ENCODE data around the gene CACNA1I. TPM values are rescaled to one million over a fixed set of nuclear protein-coding genes. Genes with fewer than 3 reads are reported as not detected.

The CACNA1I gene
- total and polyA plus RNA-seq, 5 donors from 2014 or later: 0.06 to 10.6 (median 0.32) TPM

GRCh38 chr22:39537975-39538374, 32.6 kb upstream of the CACNA1I start:
- H3K9me3 ChIP-seq (ENCODE audit: control insufficient read depth in 2 of 2, low read length in 2 of 2): no peaks in the 10 kb centered on the region
- H3K27ac Mint-ChIP-seq: no peak overlapping the region
- H3K4me1 Mint-ChIP-seq: peaks cover 0 to 4% (median under 1%) of the 10 kb centered on the region in 4 donors
- H3K27ac ChIP-seq (ENCODE audit: insufficient read depth, low read length, poor library complexity, severe bottlenecking): no peak overlapping the region
- peaks cover 9% of the 10 kb centered on the region for H3K4me1 ChIP-seq (ENCODE audit: control insufficient read depth, insufficient read depth, low read length, poor library complexity, severe bottlenecking)
- no peaks in the 10 kb centered on the region for H3K9me3 Mint-ChIP-seq
- ATAC-seq (ENCODE audit: low read depth in 2 of 2) (no peak), DNase-seq (no peak)
- H3K27me3 Mint-ChIP-seq: peaks cover 16% of the 10 kb centered on the region
- H3K27me3 ChIP-seq (ENCODE audit: control insufficient read depth, insufficient read depth, low read length): no peaks in the 10 kb centered on the region
- no peaks in the 10 kb centered on the region for H3K36me3 Mint-ChIP-seq
- peak overlapping the region in 1 of 4 donors; percentile 35 for H3K4me3 Mint-ChIP-seq
- H3K36me3 ChIP-seq (ENCODE audit: control insufficient read depth, insufficient read depth, low read length): no peaks in the 10 kb centered on the region
- H3K4me3 ChIP-seq (ENCODE audit: low read depth, low read length): no peak overlapping the region

DNA sequence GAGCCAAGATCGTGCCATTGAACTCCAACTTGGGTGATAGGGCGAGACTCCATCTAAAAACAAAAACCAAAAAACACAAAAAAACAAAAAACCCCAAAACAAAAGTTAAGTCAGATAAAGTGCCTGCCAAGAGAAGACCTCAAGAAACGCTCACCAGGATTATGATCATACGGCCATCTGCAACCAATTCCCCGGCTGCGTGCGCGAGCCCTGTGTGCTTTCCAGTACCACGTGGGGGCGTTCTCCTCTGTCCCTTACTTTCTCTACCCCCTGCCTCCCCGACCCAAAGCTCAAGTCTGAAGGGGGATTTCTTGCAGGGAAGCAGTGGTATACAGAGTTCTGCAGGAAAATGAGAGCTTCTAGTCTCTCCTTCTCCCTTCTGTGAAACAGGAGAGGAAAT, 27.5 kb upstream of the CACNA1I start:
- Mint-ChIP-seq H3K27ac (no peak overlapping the region), H3K9me3 (peaks cover 0 to 4% (median 0%) of the 10 kb centered on the region in 7 donors), H3K36me3 (no peaks in the 10 kb centered on the region), H3K4me3 (no peak overlapping the region), H3K4me1 (peaks cover 0 to 19% (median 13%) of the 10 kb centered on the region in 4 donors), H3K27me3 (peaks cover 48% of the 10 kb centered on the region)
- H3K4me1 ChIP-seq (ENCODE audit: control insufficient read depth, insufficient read depth, low read length, poor library complexity, severe bottlenecking): peaks cover 5% of the 10 kb centered on the region
- H3K4me3 ChIP-seq (ENCODE audit: low read depth, low read length): no peak overlapping the region
- H3K27me3 ChIP-seq (ENCODE audit: control insufficient read depth, insufficient read depth, low read length): peaks cover 6% of the 10 kb centered on the region
- no peaks in the 10 kb centered on the region for H3K36me3 ChIP-seq (ENCODE audit: control insufficient read depth, insufficient read depth, low read length)
- H3K27ac ChIP-seq (ENCODE audit: insufficient read depth, low read length, poor library complexity, severe bottlenecking): no peak overlapping the region
- DNase-seq: peak in 1 of 3 donors; percentile 49
- no peak for ATAC-seq (ENCODE audit: low read depth in 2 of 2)
- H3K9me3 ChIP-seq (ENCODE audit: control insufficient read depth in 2 of 2, low read length in 2 of 2): no peaks in the 10 kb centered on the region

DNA sequence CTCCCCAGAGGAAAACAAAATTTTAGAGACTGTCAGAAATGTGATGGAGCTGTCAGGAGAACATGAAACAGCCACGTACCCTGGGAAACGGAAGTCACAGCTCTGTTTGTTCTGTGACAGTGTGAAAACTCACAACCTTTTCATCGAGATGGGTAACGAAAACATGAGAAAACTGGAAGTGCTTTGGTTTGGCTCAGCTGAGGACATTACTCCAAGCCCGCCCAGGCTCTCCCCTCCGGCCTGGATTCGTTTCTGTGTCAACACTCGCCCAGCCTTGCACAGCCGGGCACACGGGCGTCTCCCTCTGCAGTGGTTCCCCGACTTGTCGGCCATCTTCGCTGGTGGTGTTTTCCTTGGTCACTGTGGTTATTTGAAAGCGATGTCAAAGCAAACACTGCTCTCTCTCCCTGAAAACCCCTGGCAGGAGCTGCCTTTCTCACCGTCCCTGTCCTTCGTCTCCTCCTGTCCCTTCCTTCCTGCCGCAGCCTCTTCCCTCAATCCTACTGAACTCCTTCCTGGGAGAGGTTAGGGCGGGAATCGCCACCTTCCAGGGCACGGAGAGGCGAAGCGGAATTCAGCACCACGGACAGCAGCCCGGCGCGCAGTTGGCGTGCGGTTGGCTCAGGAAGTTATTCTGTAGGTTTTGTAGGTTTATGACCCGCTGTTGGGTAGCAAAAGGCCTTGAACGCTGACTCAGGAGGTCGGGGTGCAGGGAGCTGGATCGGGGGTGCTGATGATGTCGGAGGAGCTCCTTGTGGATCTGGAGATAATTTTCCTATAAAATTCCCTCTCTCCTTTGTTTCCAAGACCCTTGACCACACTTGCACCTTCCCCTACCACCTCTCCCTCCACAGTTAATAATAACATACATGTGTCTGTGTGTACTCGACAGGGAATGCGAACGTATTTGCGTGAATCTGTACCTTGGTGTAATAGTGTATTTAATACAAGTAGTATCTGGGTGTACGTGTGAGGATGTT, 24.9 kb upstream of the CACNA1I start:
- H3K27ac Mint-ChIP-seq: peak overlapping the region in 1 of 3 donors; percentile 54

GRCh38 chr22:39546889-39547586, 23.5 kb upstream of the CACNA1I start:
- no peak for DNase-seq
- no peak overlapping the region for H3K4me3 ChIP-seq (ENCODE audit: low read depth, low read length)
- Mint-ChIP-seq H3K4me1 (peaks cover 0 to 19% (median 13%) of the 10 kb centered on the region in 4 donors), H3K27ac (peak overlapping the region in 1 of 3 donors; percentile 46), H3K36me3 (no peaks in the 10 kb centered on the region), H3K27me3 (peaks cover 75% of the 10 kb centered on the region), H3K4me3 (peak overlapping the region in 1 of 4 donors; percentile 39), H3K9me3 (peaks cover 0 to 4% (median 0%) of the 10 kb centered on the region in 7 donors)
- no peaks in the 10 kb centered on the region for H3K9me3 ChIP-seq (ENCODE audit: control insufficient read depth in 2 of 2, low read length in 2 of 2)
- no peak for ATAC-seq (ENCODE audit: low read depth in 2 of 2)
- H3K27ac ChIP-seq (ENCODE audit: insufficient read depth, low read length, poor library complexity, severe bottlenecking): no peak overlapping the region
- H3K36me3 ChIP-seq (ENCODE audit: control insufficient read depth, insufficient read depth, low read length): no peaks in the 10 kb centered on the region
- H3K4me1 ChIP-seq (ENCODE audit: control insufficient read depth, insufficient read depth, low read length, poor library complexity, severe bottlenecking): peaks cover 5% of the 10 kb centered on the region
- H3K27me3 ChIP-seq (ENCODE audit: control insufficient read depth, insufficient read depth, low read length): peaks cover 6% of the 10 kb centered on the region

More for the DNA sequence above, 24.9 kb upstream of the CACNA1I start:
- H3K36me3 Mint-ChIP-seq: no peaks in the 10 kb centered on the region
- no peaks in the 10 kb centered on the region for H3K36me3 ChIP-seq (ENCODE audit: control insufficient read depth, insufficient read depth, low read length)
- peaks cover 6% of the 10 kb centered on the region for H3K27me3 ChIP-seq (ENCODE audit: control insufficient read depth, insufficient read depth, low read length)
- peak overlapping the region in 1 of 4 donors; percentile 68 for H3K4me3 Mint-ChIP-seq
- H3K27ac ChIP-seq (ENCODE audit: insufficient read depth, low read length, poor library complexity, severe bottlenecking): no peak overlapping the region
- H3K4me1 ChIP-seq (ENCODE audit: control insufficient read depth, insufficient read depth, low read length, poor library complexity, severe bottlenecking): peaks cover 5% of the 10 kb centered on the region
- no peak overlapping the region for H3K4me3 ChIP-seq (ENCODE audit: low read depth, low read length)
- peaks cover 64% of the 10 kb centered on the region for H3K27me3 Mint-ChIP-seq
- peak; percentile 52 to 56 for ATAC-seq (ENCODE audit: low read depth in 2 of 2)
- H3K9me3 ChIP-seq (ENCODE audit: control insufficient read depth in 2 of 2, low read length in 2 of 2): no peaks in the 10 kb centered on the region
- peak; percentile 46 to 66 (median 55) for DNase-seq
- peaks cover 0 to 4% (median 0%) of the 10 kb centered on the region in 7 donors for H3K9me3 Mint-ChIP-seq
- peaks cover 0 to 19% (median 13%) of the 10 kb centered on the region in 4 donors for H3K4me1 Mint-ChIP-seq

DNA sequence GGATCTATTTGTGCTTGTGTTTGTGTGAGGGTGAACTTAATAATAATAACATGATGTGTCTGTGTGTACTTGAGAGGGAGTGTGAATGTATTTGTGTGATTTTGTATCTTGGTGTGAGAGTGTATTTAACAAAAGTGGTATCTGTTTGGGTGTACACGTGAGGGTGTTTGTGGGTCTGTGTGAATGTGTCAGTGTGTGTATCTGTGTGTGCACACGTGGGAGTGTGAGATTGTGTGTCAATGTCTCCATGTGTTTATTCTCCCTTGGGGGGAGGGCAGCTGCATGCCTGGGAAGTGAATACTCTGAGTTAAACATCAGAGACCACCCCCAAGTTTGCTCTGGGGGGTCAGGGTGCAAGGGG, 23.0 kb upstream of the CACNA1I start:
- H3K27me3 ChIP-seq (ENCODE audit: control insufficient read depth, insufficient read depth, low read length): peaks cover 6% of the 10 kb centered on the region
- Mint-ChIP-seq H3K4me3 (no peak overlapping the region), H3K9me3 (peaks cover 0 to 4% (median 0%) of the 10 kb centered on the region in 7 donors), H3K36me3 (no peaks in the 10 kb centered on the region), H3K27me3 (peaks cover 77% of the 10 kb centered on the region), H3K27ac (peak overlapping the region in 1 of 3 donors; percentile 46), H3K4me1 (peaks cover 0 to 19% (median 13%) of the 10 kb centered on the region in 4 donors)
- DNase-seq (no peak), ATAC-seq (ENCODE audit: low read depth in 2 of 2) (no peak)
- H3K4me3 ChIP-seq (ENCODE audit: low read depth, low read length): no peak overlapping the region
- H3K9me3 ChIP-seq (ENCODE audit: control insufficient read depth in 2 of 2, low read length in 2 of 2): no peaks in the 10 kb centered on the region
- no peak overlapping the region for H3K27ac ChIP-seq (ENCODE audit: insufficient read depth, low read length, poor library complexity, severe bottlenecking)
- H3K4me1 ChIP-seq (ENCODE audit: control insufficient read depth, insufficient read depth, low read length, poor library complexity, severe bottlenecking): peaks cover 5% of the 10 kb centered on the region
- H3K36me3 ChIP-seq (ENCODE audit: control insufficient read depth, insufficient read depth, low read length): no peaks in the 10 kb centered on the region

- Histone ChIP-seq H3K4me3 (ENCODE audit: low read depth, low read length) (no peak overlapping the region), H3K9me3 (ENCODE audit: control insufficient read depth in 2 of 2, low read length in 2 of 2) (no peaks in the 10 kb centered on the region), H3K27me3 (ENCODE audit: control insufficient read depth, insufficient read depth, low read length) (peaks cover 13% of the 10 kb centered on the region), H3K27ac (ENCODE audit: insufficient read depth, low read length, poor library complexity, severe bottlenecking) (no peak overlapping the region), H3K4me1 (ENCODE audit: control insufficient read depth, insufficient read depth, low read length, poor library complexity, severe bottlenecking) (peaks cover 5% of the 10 kb centered on the region), H3K36me3 (ENCODE audit: control insufficient read depth, insufficient read depth, low read length) (no peaks in the 10 kb centered on the region)
- peaks cover 77% of the 10 kb centered on the region for H3K27me3 Mint-ChIP-seq
- H3K27ac Mint-ChIP-seq: no peak overlapping the region
- peaks cover 0 to 6% (median 0%) of the 10 kb centered on the region in 4 donors for H3K4me1 Mint-ChIP-seq
- ATAC-seq (ENCODE audit: low read depth in 2 of 2): no peak
- peaks cover 0 to 2% (median 0%) of the 10 kb centered on the region in 7 donors for H3K9me3 Mint-ChIP-seq
- H3K4me3 Mint-ChIP-seq: no peak overlapping the region
- no peaks in the 10 kb centered on the region for H3K36me3 Mint-ChIP-seq
- DNase-seq: no peak
Observed at GRCh38 chr22:39553429-39553828, 17.1 kb upstream of the CACNA1I start.

- H3K36me3 ChIP-seq (ENCODE audit: control insufficient read depth, insufficient read depth, low read length): no peaks in the 10 kb centered on the region
- no peak overlapping the region for H3K4me3 ChIP-seq (ENCODE audit: low read depth, low read length)
- H3K9me3 ChIP-seq (ENCODE audit: control insufficient read depth in 2 of 2, low read length in 2 of 2): no peaks in the 10 kb centered on the region
- Mint-ChIP-seq H3K4me1 (peaks cover 0 to 8% (median 0%) of the 10 kb centered on the region in 4 donors), H3K9me3 (peaks cover 0 to 2% (median 0%) of the 10 kb centered on the region in 7 donors), H3K27me3 (peaks cover 79% of the 10 kb centered on the region), H3K36me3 (no peaks in the 10 kb centered on the region), H3K4me3 (no peak overlapping the region), H3K27ac (no peak overlapping the region)
- peaks cover 5% of the 10 kb centered on the region for H3K4me1 ChIP-seq (ENCODE audit: control insufficient read depth, insufficient read depth, low read length, poor library complexity, severe bottlenecking)
- ATAC-seq (ENCODE audit: low read depth in 2 of 2) (no peak), DNase-seq (no peak)
- peaks cover 13% of the 10 kb centered on the region for H3K27me3 ChIP-seq (ENCODE audit: control insufficient read depth, insufficient read depth, low read length)
- no peak overlapping the region for H3K27ac ChIP-seq (ENCODE audit: insufficient read depth, low read length, poor library complexity, severe bottlenecking)
Observed at GRCh38 chr22:39554151-39554550, 16.4 kb upstream of the CACNA1I start.

All from CD4-positive, CD25-positive, alpha-beta regulatory T cell (primary cell).